Endothelial cell of umbilical vein (primary cell): ENCODE measurements around the gene ABCC4.

Experiments used
- EZH2 ChIP-seq: IDR thresholded peaks from 2 replicates; pipeline ENCODE4 v1.6.1; 2012; ENCODE audit warnings: borderline replicate concordance, low read depth, mild to moderate bottlenecking, moderate library complexity, low read length, inconsistent platforms; ENCODE audit not compliant: severe bottlenecking
- JUN ChIP-seq: IDR thresholded peaks from 2 replicates; pipeline ENCODE4 v1.6.1; 2011; ENCODE audit warnings: borderline replicate concordance, low read depth; ENCODE audit not compliant: insufficient read length, insufficient read depth
- MAX ChIP-seq: IDR thresholded peaks from 2 replicates; pipeline ENCODE4 v1.6.1; 2011; ENCODE audit not compliant: insufficient read depth, insufficient read length
- POLR2A ChIP-seq: IDR thresholded peaks from 2 replicates; pipeline ENCODE4 v1.6.1; 2012; ENCODE audit warnings: low read depth, mild to moderate bottlenecking, control low read depth, low read length
- POLR2AphosphoS5 ChIP-seq: IDR thresholded peaks from 2 replicates; pipeline ENCODE4 v1.6.1; 2012; ENCODE audit warnings: low read depth, mild to moderate bottlenecking, control low read depth, low read length, moderate library complexity; ENCODE audit not compliant: insufficient read depth
- TF ChIP-seq, protein P1 (sequence below), 2 donors: IDR thresholded peaks; 1 replicate in 1 of 2; 2 replicates in 1 of 2; pipeline ENCODE4 v1.5.1; 2011; ENCODE audit warnings: low read length in 2 of 2, mild to moderate bottlenecking in 2 of 2, moderate library complexity in 2 of 2, control low read depth in 1 of 2, inconsistent platforms in 1 of 2, low read depth in 1 of 2; ENCODE audit not compliant: insufficient read depth in 1 of 2; ENCODE audit errors: extremely low read depth in 1 of 2

DNA sequence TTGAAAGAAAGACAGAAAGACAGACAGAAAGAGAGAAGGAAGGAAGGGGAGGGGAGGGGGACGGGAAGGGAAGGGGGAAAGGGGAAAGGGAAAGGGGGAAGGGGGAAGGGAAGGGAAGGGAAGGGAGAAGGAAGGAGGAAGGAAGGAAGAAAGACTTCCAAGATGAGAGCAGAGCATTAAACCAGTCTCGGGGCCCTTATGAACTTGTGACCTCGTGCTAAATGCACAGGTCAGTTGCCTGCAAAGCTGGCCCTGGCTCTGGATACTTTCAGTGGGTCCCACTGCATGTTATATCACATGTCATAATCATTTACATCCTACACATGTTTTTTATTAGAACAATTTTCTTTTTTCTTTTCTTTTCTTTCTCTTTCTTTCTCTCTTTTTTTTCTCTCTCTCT, 24.2 kb upstream of the ABCC4 start:
- TF ChIP-seq, protein P1, sequence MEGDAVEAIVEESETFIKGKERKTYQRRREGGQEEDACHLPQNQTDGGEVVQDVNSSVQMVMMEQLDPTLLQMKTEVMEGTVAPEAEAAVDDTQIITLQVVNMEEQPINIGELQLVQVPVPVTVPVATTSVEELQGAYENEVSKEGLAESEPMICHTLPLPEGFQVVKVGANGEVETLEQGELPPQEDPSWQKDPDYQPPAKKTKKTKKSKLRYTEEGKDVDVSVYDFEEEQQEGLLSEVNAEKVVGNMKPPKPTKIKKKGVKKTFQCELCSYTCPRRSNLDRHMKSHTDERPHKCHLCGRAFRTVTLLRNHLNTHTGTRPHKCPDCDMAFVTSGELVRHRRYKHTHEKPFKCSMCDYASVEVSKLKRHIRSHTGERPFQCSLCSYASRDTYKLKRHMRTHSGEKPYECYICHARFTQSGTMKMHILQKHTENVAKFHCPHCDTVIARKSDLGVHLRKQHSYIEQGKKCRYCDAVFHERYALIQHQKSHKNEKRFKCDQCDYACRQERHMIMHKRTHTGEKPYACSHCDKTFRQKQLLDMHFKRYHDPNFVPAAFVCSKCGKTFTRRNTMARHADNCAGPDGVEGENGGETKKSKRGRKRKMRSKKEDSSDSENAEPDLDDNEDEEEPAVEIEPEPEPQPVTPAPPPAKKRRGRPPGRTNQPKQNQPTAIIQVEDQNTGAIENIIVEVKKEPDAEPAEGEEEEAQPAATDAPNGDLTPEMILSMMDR (IDR thresholded peaks at IDR 0.05; ENCODE audit: extremely low read depth in 1 of 2, insufficient read depth in 1 of 2, low read depth in 1 of 2, low read length in 2 of 2): no peak
- TF ChIP-seq POLR2AphosphoS5 (no peak), EZH2 (no peak), POLR2A (no peak), MAX (no peak), JUN (no peak)
